HCT116 (cell line): ENCODE results near the gene PTBP1. TPM values are rescaled to one million over a fixed set of nuclear protein-coding genes. Genes with fewer than 3 reads are reported as not detected.

Experiments
- ATAC-seq: fragments of 200-7000 bp; cut with Tn5 transposase; 2 replicates; pipeline ENCODE4 v1.9.1; 2020; ENCODE audit warnings: mild to moderate bottlenecking, moderate library complexity
- BruUV-seq: library from RNA; stranded (reverse); fragments of 400-500 nt; replicated peaks from 2 replicates; lab custom pipeline; 2021; lab: Mats Ljungman, UMichigan
- CTCF ChIA-PET: fragments of 300-600 bp; sonication (Branson Sonifier 250); formaldehyde crosslinking; loops from one replicate; lab custom pipeline; 2021; ENCODE audit warnings: antibody characterized with exemption; lab: Charles Lee
- POLR2A ChIA-PET: fragments of 300-600, 350-600 bp; sonication (Branson Sonifier 250); formaldehyde crosslinking; loops from one replicate; lab custom pipeline; 2021; ENCODE audit warnings: antibody characterized with exemption; lab: Charles Lee
- RAD21 ChIA-PET, 2 experiments: fragments of 300-600 bp; sonication (Branson Sonifier 250); formaldehyde crosslinking; loops; one replicate each; lab custom pipeline; 2023; ENCODE audit warnings: low total read pairs in 2 of 2; ENCODE audit not compliant: uncharacterized antibody in 2 of 2, unreplicated experiment in 2 of 2, low non-redundant PET in 1 of 2; lab: Charles Lee
- DNase-seq: peaks from one replicate; pipeline ENCODE4 v3.0.0-alpha.2; 2010; ENCODE audit warnings: low read depth, low spot score
- H2AFZ ChIP-seq: fragments of 200-600 bp; shearing (Covaris generic), sonication (generic); 2 replicates; pipeline ENCODE4 v1.6.1; 2017; ENCODE audit warnings: low read depth, mixed run types, mixed read lengths, antibody characterized with exemption, low read length; ENCODE audit not compliant: poor library complexity, severe bottlenecking
- H3K27ac ChIP-seq: 2 replicates; pipeline ENCODE4 v1.5.1; 2012; ENCODE audit warnings: low read depth, low read length
- H3K27me3 ChIP-seq: fragments of 200-600 bp; sonication (generic); 2 replicates; pipeline ENCODE4 v1.6.1; 2016; ENCODE audit warnings: mixed run types, low read length, mixed read lengths; ENCODE audit not compliant: insufficient read depth
- H3K36me3 ChIP-seq, 2 experiments: fragments of 200-500 bp in 1 of 2; fragments of 200-600 bp in 1 of 2; sonication (Bioruptor generic) in 1 of 2; sonication (generic) in 1 of 2; 2 replicates each; pipeline versions ENCODE4 v1.5.1 to v1.6.1; 2014 to 2016; ENCODE audit warnings: low read length in 2 of 2, inconsistent platforms in 1 of 2, mixed read lengths in 1 of 2, mixed run types in 1 of 2; ENCODE audit not compliant: insufficient read depth in 2 of 2, control insufficient read depth in 1 of 2
- H3K4me1 ChIP-seq, 2 experiments: fragments of 200-600 bp in 1 of 2; sonication (generic) in 1 of 2; 2 replicates each; pipeline versions ENCODE4 v1.5.1 to v1.6.1; 2012 to 2017; ENCODE audit warnings: low read length in 2 of 2, inconsistent platforms in 1 of 2, mild to moderate bottlenecking in 1 of 2, mixed read lengths in 1 of 2, mixed run types in 1 of 2, moderate library complexity in 1 of 2; ENCODE audit not compliant: insufficient read depth in 2 of 2, control insufficient read depth in 1 of 2
- H3K4me2 ChIP-seq: fragments of 200-600 bp; sonication (generic); 2 replicates; pipeline ENCODE4 v1.6.1; 2017; ENCODE audit warnings: mixed run types, low read length, mixed read lengths
- H3K4me3 ChIP-seq, 2 experiments: fragments of 200-600 bp in 1 of 2; sonication (generic) in 1 of 2; replicated peaks in 1 of 2; 2 replicates each; pipeline ENCODE4 v1.5.1; 2011 to 2016; ENCODE audit warnings: low read length in 2 of 2, control low read depth in 1 of 2, low read depth in 1 of 2, mild to moderate bottlenecking in 1 of 2, mixed read lengths in 1 of 2, mixed run types in 1 of 2
- H3K79me2 ChIP-seq: fragments of 200-600 bp; sonication (generic); 2 replicates; pipeline ENCODE4 v1.6.1; 2017; ENCODE audit warnings: mild to moderate bottlenecking, mixed run types, low read length, moderate library complexity, mixed read lengths; ENCODE audit not compliant: insufficient read depth
- H3K9ac ChIP-seq: fragments of 200-600 bp; sonication (generic); 2 replicates; pipeline ENCODE4 v1.6.1; 2016; ENCODE audit warnings: low read length, mixed read lengths
- H3K9me2 ChIP-seq: fragments of 200-600 bp; sonication (generic), shearing (Covaris generic); 2 replicates; pipeline ENCODE4 v1.6.1; 2017; ENCODE audit warnings: mixed run types, mild to moderate bottlenecking, moderate library complexity; ENCODE audit not compliant: insufficient read depth
- H3K9me3 ChIP-seq, 2 experiments: fragments of 200-500 bp in 1 of 2; fragments of 200-600 bp in 1 of 2; sonication (Bioruptor generic) in 1 of 2; sonication (generic) in 1 of 2; 2 replicates each; pipeline ENCODE4 v1.6.1; 2014 to 2017; ENCODE audit warnings: low read length in 2 of 2, mixed read lengths in 2 of 2, inconsistent platforms in 1 of 2, low read depth in 1 of 2, mild to moderate bottlenecking in 1 of 2, mixed run types in 1 of 2, moderate library complexity in 1 of 2; ENCODE audit not compliant: control insufficient read depth in 1 of 2, insufficient read depth in 1 of 2
- H4K20me1 ChIP-seq: fragments of 200-600 bp; sonication (generic), shearing (Covaris generic); 2 replicates; pipeline ENCODE4 v1.6.1; 2017; ENCODE audit warnings: mixed run types, mild to moderate bottlenecking, moderate library complexity; ENCODE audit not compliant: insufficient read depth
- ELF1 ChIP-seq: IDR thresholded peaks from 2 replicates; pipeline ENCODE4 v1.6.1; 2012; ENCODE audit warnings: low read depth, borderline replicate concordance
- POLR2AphosphoS5 ChIP-seq: IDR thresholded peaks from 2 replicates; pipeline ENCODE4 v1.6.1; 2011; ENCODE audit warnings: mild to moderate bottlenecking, low read depth, low read length, moderate library complexity
- SRF ChIP-seq: IDR thresholded peaks from 2 replicates; pipeline ENCODE4 v1.6.1; 2012; ENCODE audit warnings: low read depth
- ZBTB33 ChIP-seq: IDR thresholded peaks from 2 replicates; pipeline ENCODE4 v1.6.1; 2011; ENCODE audit warnings: mild to moderate bottlenecking, low read length, moderate library complexity; ENCODE audit not compliant: insufficient replicate concordance; ENCODE audit errors: extremely low read depth
- ZFX ChIP-seq: fragments of 450-650 bp; IDR thresholded peaks from 2 replicates; pipeline ENCODE4 v1.6.1; 2017
- ZNF274 ChIP-seq: fragments of 200-500 bp; sonication (Bioruptor generic); IDR thresholded peaks from 2 replicates; pipeline ENCODE4 v1.6.1; 2014; ENCODE audit warnings: mild to moderate bottlenecking, low read depth, low read length, inconsistent platforms
- intact Hi-C: fragments of 100-400 bp; cut with micrococcal nuclease; formaldehyde crosslinking; loops from 2 replicates; pipeline ENCODE4 v1.10.0; 2022
- total RNA-seq: library from RNA; stranded (reverse); gene quantifications from one replicate; pipeline ENCODE4 v1.2.1, GENCODE V29; 2021; ENCODE audit not compliant: unreplicated experiment

Gene PTBP1
- total RNA-seq, 1 experiment from 2014 or later: 676 TPM

GRCh38 chr19:805166-805551 is 7.9 kb downstream of the PTBP1 start:
- peaks cover 100% of the 10 kb centered on the region for H3K79me2 ChIP-seq
- no peak for TF ChIP-seq ZFX
- no peak for TF ChIP-seq SRF
- no peak for TF ChIP-seq ZNF274
- TF ChIP-seq ZBTB33: no peak
- no peak for TF ChIP-seq ELF1
- no peak for TF ChIP-seq POLR2AphosphoS5
- TF ChIP-seq, all 23 proteins: peak for 0
- ChIA-PET CTCF (no interaction called here), POLR2A (no interaction called here), RAD21 (no interaction called here)
- DNase-seq (no peak), ATAC-seq (no peak)
- no peak overlapping the region for H3K4me2 ChIP-seq
- H3K36me3 ChIP-seq: peaks cover 70 to 96% of the 10 kb centered on the region in 2 experiments; a peak in 3 of 4 replicates
- peak overlapping the region; percentile 22; the same call in 1 of the 2 replicates for H3K27ac ChIP-seq
- peaks cover 7 to 15% of the 10 kb centered on the region in 2 experiments for H3K4me1 ChIP-seq
- no TSS peak for BruUV-seq
- no peaks in the 10 kb centered on the region for H3K9me3 ChIP-seq
- intact Hi-C loops: no loop called here
- no peak overlapping the region for H3K4me3 ChIP-seq
- H2AFZ ChIP-seq: no peak overlapping the region
- H3K27me3 ChIP-seq: no peaks in the 10 kb centered on the region
- H3K9ac ChIP-seq: no peak overlapping the region
- peaks cover 55% of the 10 kb centered on the region; the same call in 1 of the 2 replicates for H4K20me1 ChIP-seq
- no peaks in the 10 kb centered on the region for H3K9me2 ChIP-seq
